Measurements from ENCODE around the gene MED29.
A peak's percentile ranks its signal among the peaks of the same experiment; 100 is the strongest.

DNA sequence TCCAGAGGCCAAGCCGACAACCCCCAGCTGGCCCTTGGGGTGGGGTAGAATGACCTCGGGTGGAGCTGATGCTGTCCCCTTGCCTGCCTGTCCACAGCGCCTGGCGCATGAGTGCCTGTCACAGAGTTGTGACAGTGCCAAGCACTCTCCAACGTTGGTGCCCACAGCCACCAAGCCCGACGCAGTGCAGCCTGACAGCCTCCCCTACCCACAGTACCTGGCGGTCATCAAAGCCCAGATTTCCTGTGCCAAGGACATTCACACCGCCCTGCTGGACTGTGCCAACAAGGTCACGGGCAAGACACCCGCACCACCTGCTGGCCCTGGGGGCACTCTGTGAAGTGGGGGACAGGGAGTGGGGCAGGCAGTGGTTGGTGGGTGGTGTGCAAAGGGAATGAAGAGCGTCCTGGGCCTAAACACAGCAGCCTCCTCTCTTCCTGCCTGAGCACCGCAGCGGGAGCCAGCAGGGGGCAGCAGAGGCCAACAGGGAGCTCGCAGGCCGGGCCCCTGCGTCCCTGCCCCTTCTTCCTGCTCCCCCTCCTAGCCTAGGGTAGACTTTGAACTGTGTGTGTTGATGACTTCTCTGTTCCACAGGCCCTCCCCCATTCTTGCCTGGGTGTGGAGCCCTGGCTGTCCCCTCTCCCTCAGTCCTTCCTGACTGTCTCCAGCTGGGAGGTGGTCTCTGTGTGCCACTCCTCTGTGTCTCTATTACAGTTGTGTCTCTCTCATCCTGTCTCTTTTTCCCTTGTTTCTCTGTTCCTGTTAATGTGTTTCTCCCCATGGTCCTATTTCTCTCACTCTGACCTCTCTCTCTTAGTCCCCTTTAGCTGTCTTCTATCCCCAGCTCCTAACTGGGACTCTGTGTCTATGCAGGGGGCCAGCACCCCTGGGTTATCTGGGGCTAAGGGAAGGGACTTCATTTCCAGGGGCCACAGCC, 6.5 kb downstream of the MED29 start:
- TF ChIP-seq EP300 (IDR thresholded peaks at IDR 0.05) (no peak), POLR2A (IDR thresholded peaks at IDR 0.05) (peak; percentile 28)
- TF ChIP-seq, protein P1, sequence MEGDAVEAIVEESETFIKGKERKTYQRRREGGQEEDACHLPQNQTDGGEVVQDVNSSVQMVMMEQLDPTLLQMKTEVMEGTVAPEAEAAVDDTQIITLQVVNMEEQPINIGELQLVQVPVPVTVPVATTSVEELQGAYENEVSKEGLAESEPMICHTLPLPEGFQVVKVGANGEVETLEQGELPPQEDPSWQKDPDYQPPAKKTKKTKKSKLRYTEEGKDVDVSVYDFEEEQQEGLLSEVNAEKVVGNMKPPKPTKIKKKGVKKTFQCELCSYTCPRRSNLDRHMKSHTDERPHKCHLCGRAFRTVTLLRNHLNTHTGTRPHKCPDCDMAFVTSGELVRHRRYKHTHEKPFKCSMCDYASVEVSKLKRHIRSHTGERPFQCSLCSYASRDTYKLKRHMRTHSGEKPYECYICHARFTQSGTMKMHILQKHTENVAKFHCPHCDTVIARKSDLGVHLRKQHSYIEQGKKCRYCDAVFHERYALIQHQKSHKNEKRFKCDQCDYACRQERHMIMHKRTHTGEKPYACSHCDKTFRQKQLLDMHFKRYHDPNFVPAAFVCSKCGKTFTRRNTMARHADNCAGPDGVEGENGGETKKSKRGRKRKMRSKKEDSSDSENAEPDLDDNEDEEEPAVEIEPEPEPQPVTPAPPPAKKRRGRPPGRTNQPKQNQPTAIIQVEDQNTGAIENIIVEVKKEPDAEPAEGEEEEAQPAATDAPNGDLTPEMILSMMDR (IDR thresholded peaks at IDR 0.05) = peak; percentile 92 to 96 (median 96)

All from ovary (tissue), 3 donors.